Fibroblast of lung (primary cell): Measurements from ENCODE around the gene ELFN1. TPM values are rescaled to one million over a fixed set of nuclear protein-coding genes. Genes with fewer than 3 reads are reported as not detected.

Experiments used
- DNase-seq, 2 donors: peaks; one replicate each; pipeline versions ENCODE4 v3.0.0 to v3.0.0-alpha.2; 2010; ENCODE audit warnings: low read depth in 2 of 2
- H2AFZ ChIP-seq: 2 replicates; pipeline ENCODE4 v1.5.1; 2012; ENCODE audit warnings: low read length, control low read depth, inconsistent platforms
- H3K27ac ChIP-seq: 2 replicates; pipeline ENCODE4 v1.5.1; 2011; ENCODE audit warnings: low read length, control low read depth; ENCODE audit not compliant: insufficient read depth
- H3K27me3 ChIP-seq: 2 replicates; pipeline ENCODE4 v1.5.1; 2011; ENCODE audit warnings: mild to moderate bottlenecking, low read length; ENCODE audit not compliant: control insufficient read depth, insufficient read depth
- H3K36me3 ChIP-seq: 2 replicates; pipeline ENCODE4 v1.5.1; 2011; ENCODE audit warnings: low read length; ENCODE audit not compliant: control insufficient read depth, insufficient read depth
- H3K4me1 ChIP-seq: 2 replicates; pipeline ENCODE4 v1.5.1; 2011; ENCODE audit warnings: low read length; ENCODE audit not compliant: control insufficient read depth, insufficient read depth; ENCODE audit errors: extremely low read depth
- H3K4me2 ChIP-seq: 2 replicates; pipeline ENCODE4 v1.5.1; 2011; ENCODE audit warnings: low read length, control low read depth; ENCODE audit not compliant: insufficient read depth; ENCODE audit errors: extremely low read depth
- H3K4me3 ChIP-seq, 4 experiments: fragments of 200-600 bp in 1 of 4; sonication (generic) in 1 of 4; replicated peaks in 1 of 4; 2 replicates each; pipeline ENCODE4 v1.5.1; 2011 to 2016; ENCODE audit warnings: low read length in 4 of 4, low read depth in 3 of 4, mild to moderate bottlenecking in 3 of 4, control low read depth in 2 of 4, inconsistent platforms in 1 of 4, mixed read lengths in 1 of 4; ENCODE audit not compliant: insufficient read depth in 1 of 4; ENCODE audit errors: control extremely low read depth in 1 of 4
- H3K79me2 ChIP-seq: 2 replicates; pipeline ENCODE4 v1.5.1; 2012; ENCODE audit warnings: mild to moderate bottlenecking, low read length, inconsistent platforms; ENCODE audit not compliant: control insufficient read depth, insufficient read depth
- H3K9ac ChIP-seq: 2 replicates; pipeline ENCODE4 v1.5.1; 2011; ENCODE audit warnings: mild to moderate bottlenecking, low read length, control low read depth; ENCODE audit not compliant: insufficient read depth
- H3K9me3 ChIP-seq: 2 replicates; pipeline ENCODE4 v1.5.1; 2012; ENCODE audit warnings: low read depth, low read length; ENCODE audit not compliant: control insufficient read depth, insufficient read depth
- H4K20me1 ChIP-seq: 2 replicates; pipeline ENCODE4 v1.5.1; 2011; ENCODE audit warnings: low read length; ENCODE audit not compliant: control insufficient read depth, insufficient read depth; ENCODE audit errors: extremely low read depth
- CTCF ChIP-seq, 2 donors: IDR thresholded peaks in 1 of 2; conservative IDR thresholded peaks in 1 of 2; 1 replicate in 1 of 2; 2 replicates in 1 of 2; pipeline ENCODE4 v1.5.1; 2011 to 2012; ENCODE audit warnings: low read length in 2 of 2, control low read depth in 1 of 2, inconsistent platforms in 1 of 2, low read depth in 1 of 2, mild to moderate bottlenecking in 1 of 2
- EZH2 ChIP-seq: IDR thresholded peaks from 2 replicates; pipeline ENCODE4 v1.5.1; 2012; ENCODE audit warnings: low read length, control low read depth, mild to moderate bottlenecking; ENCODE audit errors: missing control alignments
- polyA plus RNA-seq, 2 donors: library from polyadenylated mRNA; depleted of rRNA in 1 of 2; stranded (reverse) in 1 of 2; unstranded in 1 of 2; fragments of >200 nt; gene quantifications; 2 replicates each; pipeline ENCODE4 v1.2.1, GENCODE V29; 2011 to 2012; ENCODE audit warnings: missing spikeins in 1 of 2
- total RNA-seq: library from RNA; depleted of rRNA; stranded (reverse); fragments of >200 nt; gene quantifications from 2 replicates; pipeline ENCODE4 v1.2.1, GENCODE V29; 2014

ELFN1 gene
- total and polyA plus RNA-seq, 2 donors (not counting 1 experiment from before 2014, with no cell fraction given), result 0.16 to 0.33 TPM

- Histone ChIP-seq H3K27ac (no peak overlapping the region), H3K4me3 (no peak overlapping the region), H3K27me3 (peaks cover 5% of the 10 kb centered on the region), H3K79me2 (no peaks in the 10 kb centered on the region), H3K9ac (no peak overlapping the region), H3K4me2 (no peak overlapping the region), H2AFZ (no peak overlapping the region), H4K20me1 (no peaks in the 10 kb centered on the region), H3K4me1 (no peaks in the 10 kb centered on the region), H3K36me3 (no peaks in the 10 kb centered on the region), H3K9me3 (no peaks in the 10 kb centered on the region)
- no peak for TF ChIP-seq CTCF (conservative IDR thresholded peaks at IDR 0.05 in 1 of 2, IDR thresholded peaks at IDR 0.05 in 1 of 2; ENCODE audit: low read depth in 1 of 2, low read length in 2 of 2)
- no peak for TF ChIP-seq EZH2
- no peak for DNase-seq
Observed at GRCh38 chr7:1747004-1747801, 77.1 kb downstream of the ELFN1 start.

DNA sequence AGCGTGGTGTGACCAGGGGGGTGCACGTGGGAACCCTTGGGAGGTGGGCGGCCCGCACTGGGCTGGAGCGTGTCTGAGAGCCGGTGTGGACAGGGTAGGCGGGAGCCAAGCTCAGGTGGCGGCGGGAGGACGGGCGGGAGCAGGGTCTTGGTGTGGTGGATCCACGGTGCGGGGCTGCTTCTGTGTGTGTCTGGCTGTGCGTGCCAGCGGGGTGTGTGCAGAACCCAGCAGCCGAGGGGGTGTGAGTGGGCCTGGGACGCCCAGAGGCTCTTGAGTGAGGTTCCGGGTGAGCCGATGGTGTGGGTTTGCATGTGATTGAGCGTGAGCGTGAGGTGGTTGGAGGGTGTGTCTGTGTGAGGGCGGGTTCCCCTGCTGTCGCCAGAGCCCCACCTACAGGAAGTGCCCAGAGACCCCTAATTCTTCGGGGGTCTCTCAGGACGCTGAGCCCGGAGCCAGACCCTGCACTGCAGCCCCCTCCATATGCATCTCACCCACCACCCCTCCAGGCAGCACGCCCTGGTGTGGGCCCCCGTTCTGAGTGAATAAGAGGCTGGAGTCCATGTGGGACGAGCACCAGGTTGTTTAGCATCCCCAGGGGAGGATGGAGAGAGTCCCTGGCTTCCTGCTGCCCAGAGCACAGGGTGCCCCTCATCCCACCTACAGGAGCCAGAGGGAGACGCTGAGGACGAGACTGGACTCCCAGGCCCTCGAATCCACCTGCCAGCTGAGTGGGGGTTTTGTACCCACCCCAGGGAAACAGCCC, 78.2 kb downstream of the ELFN1 start:
- no peaks in the 10 kb centered on the region for H4K20me1 ChIP-seq
- DNase-seq, result no peak
- no peak overlapping the region for H2AFZ ChIP-seq
- TF ChIP-seq CTCF (conservative IDR thresholded peaks at IDR 0.05 in 1 of 2, IDR thresholded peaks at IDR 0.05 in 1 of 2; ENCODE audit: low read depth in 1 of 2, low read length in 2 of 2), result no peak
- H3K9me3 ChIP-seq, result no peaks in the 10 kb centered on the region
- H3K36me3 ChIP-seq, result no peaks in the 10 kb centered on the region
- H3K9ac ChIP-seq, result no peak overlapping the region
- no peak overlapping the region for H3K4me3 ChIP-seq
- H3K79me2 ChIP-seq, result no peaks in the 10 kb centered on the region
- H3K4me1 ChIP-seq, result no peaks in the 10 kb centered on the region
- H3K4me2 ChIP-seq, result no peak overlapping the region
- H3K27me3 ChIP-seq, result peaks cover 5% of the 10 kb centered on the region
- H3K27ac ChIP-seq, result no peak overlapping the region

- H3K27me3 ChIP-seq, result peaks cover 5% of the 10 kb centered on the region
- TF ChIP-seq EZH2, result no peak
- TF ChIP-seq CTCF (conservative IDR thresholded peaks at IDR 0.05 in 1 of 2, IDR thresholded peaks at IDR 0.05 in 1 of 2; ENCODE audit: low read depth in 1 of 2, low read length in 2 of 2), result no peak
- no peak for DNase-seq
- no peak overlapping the region for H3K4me2 ChIP-seq
- H3K4me1 ChIP-seq, result no peaks in the 10 kb centered on the region
- no peak overlapping the region for H3K9ac ChIP-seq
- H3K4me3 ChIP-seq, result no peak overlapping the region
- no peaks in the 10 kb centered on the region for H4K20me1 ChIP-seq
- H3K9me3 ChIP-seq, result no peaks in the 10 kb centered on the region
- H2AFZ ChIP-seq, result no peak overlapping the region
- no peaks in the 10 kb centered on the region for H3K36me3 ChIP-seq
- no peak overlapping the region for H3K27ac ChIP-seq
- no peaks in the 10 kb centered on the region for H3K79me2 ChIP-seq
Observed at GRCh38 chr7:1748839-1749173, 78.7 kb downstream of the ELFN1 start.
